Raji (cell line): ENCODE data around the gene EARS2.

ENCODE experiments used
- POLR2A ChIP-seq: IDR thresholded peaks from 2 replicates; pipeline ENCODE4 v1.6.1; 2011; ENCODE audit warnings: low read depth, low read length, control low read depth; ENCODE audit not compliant: insufficient read depth

The EARS2 gene

DNA sequence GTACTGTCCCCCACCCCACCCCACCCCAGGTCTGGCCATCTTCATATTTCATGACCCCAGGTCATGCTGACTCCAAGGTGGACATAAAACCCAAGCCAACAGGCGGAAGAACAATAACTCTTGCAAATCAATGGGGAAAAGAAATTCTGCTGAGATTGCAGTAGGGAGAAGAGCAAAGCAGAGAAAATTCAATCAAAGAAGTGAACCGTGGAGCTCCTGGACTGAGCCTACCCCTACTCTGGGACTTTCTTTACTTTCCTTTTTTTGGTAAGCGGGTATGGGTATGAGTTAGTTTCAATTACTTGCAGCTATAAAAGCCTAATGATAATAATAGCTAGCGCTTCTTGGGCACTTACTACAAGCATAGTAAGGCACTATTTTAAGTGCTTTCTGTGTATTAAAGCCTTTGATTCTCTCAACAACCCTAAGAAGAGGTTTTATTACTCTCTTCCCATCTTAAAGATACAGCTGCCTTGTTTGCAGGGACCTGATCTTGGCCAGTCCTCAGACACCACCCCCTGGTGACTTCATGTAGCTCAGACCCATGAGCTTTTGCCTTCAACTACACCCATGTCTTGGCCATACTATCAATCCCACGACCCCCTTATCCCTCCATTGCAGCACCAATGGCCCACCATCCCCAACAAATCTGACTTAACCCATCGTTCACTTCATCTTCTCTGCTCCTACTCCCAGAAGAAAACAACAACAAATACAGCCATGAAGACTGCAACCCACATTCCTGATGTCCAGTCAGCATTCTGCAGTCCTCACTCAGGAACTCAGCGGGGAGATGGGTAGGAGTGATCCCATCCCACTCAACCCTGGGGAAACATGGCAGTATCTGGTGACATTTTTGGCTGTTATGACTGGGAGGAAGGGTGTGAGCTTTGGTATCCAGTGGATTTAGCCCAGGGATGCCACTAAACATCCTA, 51.2 kb downstream of the EARS2 start:
- TF ChIP-seq POLR2A = no peak

DNA sequence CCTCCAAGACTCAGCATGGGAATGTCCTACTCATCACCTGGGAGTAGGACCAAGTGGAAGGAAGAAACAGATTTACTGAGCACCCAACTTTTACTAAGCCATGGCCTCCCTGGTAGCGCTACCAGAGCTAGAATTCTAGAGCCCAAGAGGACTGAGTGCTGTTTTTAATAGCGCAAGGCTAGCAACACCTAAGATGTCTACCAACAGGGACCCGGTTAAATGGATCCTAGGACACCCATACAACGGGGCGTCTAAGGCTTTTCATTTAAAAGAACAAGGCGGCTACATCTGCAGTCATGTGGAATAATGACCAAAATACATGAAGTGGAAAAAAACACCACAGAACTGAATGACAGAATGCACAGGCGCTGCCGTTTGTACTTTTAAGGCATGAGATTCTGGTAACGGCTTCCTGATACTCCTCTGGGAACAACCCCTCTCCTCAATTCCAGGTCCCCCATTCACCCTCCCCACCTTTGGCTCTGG, 51.9 kb downstream of the EARS2 start:
- no peak for TF ChIP-seq POLR2A

DNA sequence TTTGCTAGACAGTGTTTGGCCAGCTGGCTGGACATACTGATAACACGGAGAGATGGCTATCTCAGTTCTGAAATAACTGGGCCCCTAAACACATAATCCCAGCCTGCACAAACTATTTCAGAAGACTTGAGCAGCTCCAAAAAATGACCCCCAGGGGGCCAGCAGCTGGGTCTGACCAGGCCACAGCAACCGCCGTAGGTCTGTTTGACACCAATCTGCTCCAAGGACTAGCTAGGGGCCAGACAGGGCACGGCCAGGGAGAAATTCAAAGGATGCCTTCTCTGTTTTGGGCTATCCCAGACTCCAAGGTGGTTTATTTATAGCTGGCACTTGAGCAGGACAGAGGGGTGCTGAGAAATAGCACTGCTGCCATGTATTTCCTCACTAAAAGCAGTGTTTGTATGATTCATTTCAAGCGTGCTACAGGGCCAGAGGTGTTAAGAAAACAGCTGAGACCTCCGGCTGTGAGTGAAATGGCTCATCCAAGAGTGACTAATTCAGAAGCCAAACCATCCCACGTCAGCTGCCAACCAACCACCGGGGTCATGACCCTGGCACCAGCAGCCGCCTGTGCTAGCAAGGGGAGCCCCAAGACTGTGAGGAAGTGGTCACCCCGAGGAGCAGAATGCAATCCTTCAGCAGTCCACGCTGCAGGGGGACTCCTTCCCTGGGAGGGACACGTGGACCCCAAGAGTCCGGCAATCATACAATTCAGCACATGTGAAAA, 52.5 kb downstream of the EARS2 start:
- TF ChIP-seq POLR2A = no peak

DNA sequence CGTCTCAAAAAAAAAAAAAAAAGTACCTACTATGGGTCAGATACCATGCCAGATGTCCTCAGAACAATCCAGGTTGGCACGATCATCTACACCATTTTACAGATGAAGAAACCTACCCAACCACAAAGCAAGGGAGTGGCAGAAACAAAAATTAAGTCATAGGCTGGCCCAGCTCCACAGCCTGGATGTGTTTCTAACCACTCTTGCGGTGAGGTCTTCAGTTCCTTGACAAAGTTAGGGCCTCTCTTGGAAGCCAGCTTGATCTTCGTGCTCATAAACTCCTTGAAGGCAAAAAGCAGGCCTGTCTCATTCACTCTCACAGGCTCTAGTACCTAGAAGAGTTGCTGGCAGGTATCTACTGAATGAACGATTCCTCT, 53.1 kb downstream of the EARS2 start:
- TF ChIP-seq POLR2A = no peak

DNA sequence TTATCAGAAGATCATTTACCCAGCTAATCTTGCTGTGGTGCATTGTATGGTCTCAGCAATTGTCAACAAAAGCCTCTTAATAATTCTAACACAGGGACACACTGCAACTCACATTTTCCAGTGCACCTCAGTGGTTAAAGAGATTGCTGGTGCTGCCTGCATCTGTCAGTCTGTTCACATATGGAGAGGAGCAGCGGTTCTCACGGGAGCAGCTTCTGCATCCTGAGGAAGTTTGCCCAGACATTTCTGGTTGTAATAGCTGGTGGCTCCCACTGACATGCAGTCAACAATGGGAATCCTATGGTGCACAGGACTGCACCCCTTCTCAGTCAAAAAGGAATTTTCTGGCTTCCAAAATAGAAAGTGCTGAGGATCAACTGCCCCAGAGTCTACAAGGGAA, 54.7 kb downstream of the EARS2 start:
- no peak for TF ChIP-seq POLR2A

DNA sequence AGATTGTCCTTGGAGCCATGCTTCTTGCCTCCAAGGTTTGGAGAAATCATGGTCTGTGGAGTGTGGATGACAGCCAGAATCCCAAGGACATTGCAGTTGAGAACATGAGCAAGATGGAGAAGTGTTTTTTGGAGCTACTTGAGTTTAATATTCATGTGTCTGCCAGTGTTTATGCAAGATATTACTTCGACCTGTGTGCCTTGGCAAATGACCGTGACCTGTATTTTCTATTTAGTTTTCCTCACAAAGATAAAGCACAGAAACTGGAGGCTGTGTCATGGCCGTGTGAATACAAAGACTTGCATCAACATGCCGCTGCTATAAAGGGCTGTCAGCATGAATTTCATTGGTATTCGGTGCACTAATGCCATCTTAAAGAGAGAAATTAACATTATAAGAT, 55.9 kb downstream of the EARS2 start:
- TF ChIP-seq POLR2A = no peak

DNA sequence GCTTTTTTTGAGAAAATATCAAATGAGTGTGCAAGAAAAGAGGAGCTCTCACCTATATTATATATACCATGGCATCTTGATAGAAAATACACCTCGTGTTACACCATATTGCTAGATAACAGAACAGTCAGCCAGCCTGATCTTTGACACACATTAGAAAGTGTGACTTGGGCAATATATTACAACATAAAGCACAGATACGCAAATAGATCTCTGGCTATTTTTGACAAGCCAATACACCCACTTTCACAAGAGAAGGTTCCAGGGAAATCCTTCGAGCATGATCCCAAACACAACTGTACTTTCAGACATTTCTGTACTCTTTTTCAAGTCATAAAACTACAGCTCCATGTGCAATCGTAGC, 56.3 kb downstream of the EARS2 start:
- no peak for TF ChIP-seq POLR2A

DNA sequence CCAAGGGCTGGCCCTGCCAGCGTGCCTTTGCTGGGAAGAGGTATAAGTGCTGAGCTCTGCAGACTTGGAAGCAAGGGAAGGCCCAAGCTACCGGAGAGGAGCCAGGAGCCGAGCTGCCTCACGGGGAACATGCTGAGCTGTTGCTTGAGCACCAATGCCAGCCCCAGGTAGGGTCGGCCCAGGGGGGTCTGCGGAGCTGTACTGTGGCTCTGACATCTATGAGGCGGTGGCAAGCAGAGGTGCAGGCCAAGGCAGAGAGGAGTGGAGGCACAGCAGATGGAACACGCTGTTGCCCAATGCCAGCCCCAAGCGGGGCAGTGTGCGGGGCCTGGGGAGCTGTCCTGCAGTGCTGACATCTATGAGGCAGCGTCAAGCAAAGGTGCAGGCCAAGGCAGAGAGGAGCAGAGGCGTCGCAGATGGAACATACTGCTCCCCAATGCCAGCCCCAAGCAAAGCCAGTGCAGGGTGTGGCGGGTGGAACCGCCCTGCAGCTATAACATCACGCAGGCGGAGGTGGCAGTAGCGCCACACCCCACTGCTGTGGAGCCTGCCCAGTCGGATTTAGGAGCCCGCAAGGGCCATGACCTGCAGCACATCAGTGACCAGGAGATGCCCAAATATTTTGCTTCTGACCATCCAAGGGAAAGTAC, 56.8 kb downstream of the EARS2 start:
- no peak for TF ChIP-seq POLR2A

DNA sequence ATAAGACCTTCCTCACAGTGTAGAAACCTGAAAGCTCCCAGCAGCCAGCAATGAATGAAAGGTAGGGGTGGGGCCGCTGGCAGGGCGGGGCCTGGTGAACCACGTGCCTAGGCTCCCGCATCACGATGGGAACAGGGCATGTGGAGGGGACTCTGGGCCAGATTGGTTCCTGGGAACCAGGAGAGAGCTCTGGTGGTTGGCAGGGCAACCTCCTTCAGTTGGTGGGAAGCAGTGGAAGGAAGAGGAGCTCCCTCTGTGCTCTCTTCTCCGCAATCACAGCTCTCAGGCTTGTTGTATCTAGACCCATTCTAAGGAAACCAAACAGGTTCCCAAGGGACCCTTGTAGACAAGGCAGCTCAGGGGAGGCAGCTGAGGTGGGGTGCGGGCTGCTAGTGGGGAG, 57.3 kb downstream of the EARS2 start:
- TF ChIP-seq POLR2A = no peak

DNA sequence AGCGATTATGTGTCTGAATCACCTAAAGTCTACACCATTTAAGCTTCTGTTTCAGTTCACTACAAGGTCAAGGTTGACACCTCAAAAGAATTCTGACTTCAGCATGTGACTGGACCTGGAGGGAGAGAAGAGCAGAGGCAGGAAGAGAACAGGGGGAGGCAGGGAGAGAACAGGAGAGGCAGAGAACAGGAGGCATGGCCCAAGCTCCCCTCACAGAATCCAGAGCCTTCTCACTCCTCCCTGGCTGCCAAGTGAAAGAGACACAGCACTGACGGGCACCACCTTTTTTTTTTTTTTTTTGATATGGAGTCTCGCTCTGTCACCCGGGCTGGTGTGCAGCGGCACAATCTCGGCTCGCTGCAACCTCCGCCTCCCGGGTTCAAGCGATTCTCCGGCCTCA, 58.3 kb downstream of the EARS2 start:
- TF ChIP-seq POLR2A = no peak

DNA sequence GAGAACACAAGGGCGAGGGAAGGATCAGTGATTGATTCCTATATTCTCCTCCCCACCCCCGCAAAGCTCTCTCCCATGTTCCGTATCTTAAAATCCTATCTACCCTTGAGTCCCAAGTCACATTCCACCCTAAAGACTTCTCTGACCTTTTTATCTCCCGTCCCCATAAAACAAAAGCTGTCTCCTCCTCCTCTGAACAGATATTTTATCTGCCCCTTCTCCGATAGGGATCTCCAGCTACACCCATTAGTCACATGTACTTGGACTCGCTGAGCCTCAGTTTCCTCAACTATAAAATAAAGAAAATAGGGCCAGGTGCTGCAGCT, 59.6 kb downstream of the EARS2 start:
- TF ChIP-seq POLR2A = no peak

DNA sequence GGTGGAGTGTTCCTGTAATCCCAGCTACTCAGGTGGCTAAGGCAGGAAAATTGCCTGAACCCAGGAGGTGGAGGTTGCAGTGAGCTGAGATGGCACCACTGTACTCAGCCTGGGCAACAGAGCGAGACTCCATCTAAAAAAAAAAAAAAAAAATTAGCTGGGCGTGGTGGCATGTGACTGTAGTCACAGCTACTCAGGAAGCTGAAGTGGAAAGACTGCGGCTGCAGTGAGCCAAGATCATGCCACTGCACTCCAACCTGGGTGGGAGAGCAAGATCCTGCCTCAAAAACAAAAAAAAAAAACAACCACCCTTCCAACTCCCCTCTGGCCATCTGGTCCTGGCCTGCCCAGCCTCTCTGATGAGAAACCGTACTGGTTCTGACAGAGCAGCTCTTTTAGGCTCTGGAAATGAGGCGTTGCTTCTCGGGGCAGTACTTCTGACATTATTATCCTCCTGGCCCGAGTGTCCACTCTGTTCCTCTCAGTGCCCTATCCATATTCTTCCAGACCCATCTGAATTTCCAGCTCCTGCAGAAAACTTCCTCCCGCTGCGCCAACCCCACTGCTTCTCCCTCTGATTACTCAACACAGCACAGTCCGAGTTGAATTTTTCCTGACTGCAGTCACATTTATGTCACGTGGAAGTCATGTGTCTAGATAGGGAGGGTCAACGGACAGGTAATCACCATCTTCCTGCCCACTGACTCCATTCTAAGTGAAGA, 60.2 kb downstream of the EARS2 start:
- no peak for TF ChIP-seq POLR2A

DNA sequence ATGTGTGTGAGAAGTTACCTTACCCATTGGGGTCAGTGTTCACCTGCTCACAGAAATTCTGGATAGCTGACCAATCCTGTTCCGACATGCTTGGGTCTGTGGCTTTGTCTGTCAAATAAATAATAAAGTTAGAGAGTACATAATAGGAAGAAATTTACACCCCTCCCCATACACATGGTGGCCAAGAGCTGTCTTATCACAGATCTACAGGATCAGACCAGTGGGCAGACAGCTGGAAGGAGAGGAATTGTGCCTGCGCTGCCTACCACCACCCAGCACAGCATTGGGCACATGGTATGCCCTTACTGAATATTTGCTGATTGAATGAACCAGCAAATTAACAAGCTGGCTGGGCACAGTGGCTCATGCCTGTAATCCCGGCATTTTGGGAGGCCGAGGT, 61.5 kb downstream of the EARS2 start:
- TF ChIP-seq POLR2A = no peak

DNA sequence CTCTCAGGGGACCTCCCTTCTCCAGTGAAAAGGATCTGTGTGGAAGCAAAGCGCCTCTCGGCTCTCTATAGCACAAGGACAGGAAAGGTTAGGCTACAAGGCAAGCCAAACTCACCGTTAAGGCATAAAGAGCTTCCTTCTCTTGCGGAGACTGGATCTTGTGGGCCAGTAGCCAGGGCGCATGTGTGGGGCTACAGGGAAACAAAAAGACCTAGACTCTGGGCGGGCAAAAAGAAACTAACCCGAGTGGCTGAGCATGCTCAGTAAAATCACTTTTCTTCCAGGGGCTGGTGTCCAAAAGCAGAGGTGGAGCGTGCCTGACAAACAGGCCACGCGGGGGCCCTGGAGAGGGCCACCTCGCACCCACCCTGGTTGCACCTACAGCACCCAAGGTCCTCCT, 63.0 kb downstream of the EARS2 start:
- TF ChIP-seq POLR2A = no peak

DNA sequence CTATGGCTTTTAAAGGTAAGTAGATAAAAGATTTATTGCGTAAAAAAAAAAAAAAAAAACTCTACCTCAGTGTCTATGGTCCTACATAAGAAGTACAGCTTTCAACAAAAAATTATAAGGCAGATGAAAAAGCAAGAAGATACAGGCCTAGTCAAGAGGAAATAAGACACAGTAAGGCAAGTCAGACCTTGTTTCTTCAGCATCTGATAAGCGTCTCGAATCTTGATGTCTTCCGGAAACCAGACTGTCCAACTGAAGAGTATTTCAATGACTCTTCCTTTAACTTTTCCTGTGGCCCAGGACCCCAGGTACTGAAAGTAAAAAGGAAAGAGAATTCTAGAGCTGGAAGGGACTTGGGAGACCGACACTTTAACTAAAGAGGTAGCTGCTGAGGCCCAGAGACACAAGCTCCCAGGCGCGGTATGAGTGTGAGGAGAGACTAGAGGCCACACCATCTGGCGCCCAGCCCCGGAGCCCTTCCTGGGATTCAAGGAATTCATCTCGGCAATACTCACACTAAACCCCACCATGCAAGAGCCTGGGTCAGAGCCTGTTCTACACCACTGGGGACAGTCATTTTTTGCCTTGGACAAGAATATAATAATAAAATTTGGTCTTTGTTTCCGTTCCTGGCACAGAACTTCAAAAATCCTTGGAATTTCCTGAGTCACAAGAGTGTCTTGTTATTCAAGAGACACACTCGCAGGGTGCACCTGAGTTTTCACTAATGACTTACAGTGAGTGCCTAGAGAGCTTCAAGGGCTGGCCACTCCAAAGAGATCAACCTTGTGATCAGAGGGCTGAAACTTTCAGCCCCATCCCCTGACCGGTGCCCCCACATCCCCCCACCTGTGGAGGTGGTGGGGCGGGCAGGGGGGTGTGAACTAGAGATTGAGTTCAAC, 65.4 kb downstream of the EARS2 start:
- no peak for TF ChIP-seq POLR2A

DNA sequence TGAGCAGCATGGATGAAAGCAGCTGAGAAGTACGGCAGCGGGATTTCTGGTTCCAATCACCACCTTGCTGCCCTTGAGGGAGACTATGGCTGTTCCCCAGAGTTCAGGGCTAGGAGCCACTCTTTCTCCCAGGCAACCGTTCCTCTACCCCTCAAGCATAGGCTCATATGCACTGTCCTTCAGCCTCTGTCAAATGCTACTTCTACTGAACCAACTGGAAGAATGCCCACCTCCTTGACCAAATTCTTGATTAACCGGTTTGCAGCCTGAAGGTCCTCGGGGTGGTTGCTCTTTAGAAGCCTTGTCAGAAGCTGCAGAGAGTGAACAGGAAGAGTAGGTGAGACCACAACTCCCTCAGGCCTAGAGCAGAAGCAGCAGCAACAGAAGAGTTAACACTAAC, 70.7 kb downstream of the EARS2 start:
- TF ChIP-seq POLR2A = no peak
